Islet precursor cell (in vitro differentiated cells): Measurements from ENCODE around the gene TYMS.

Experiments used
- DNase-seq: peaks from one replicate; pipeline ENCODE4 v3.0.0-alpha.2; 2018

The TYMS gene

GRCh38 chr18:649341-649740 lies 8.1 kb upstream of the TYMS start:
- DNase-seq = no peak

- DNase-seq = no peak
Measured at GRCh38 chr18:650428-650858, 7.0 kb upstream of the TYMS start.

GRCh38 chr18:652131-652530 lies 5.3 kb upstream of the TYMS start:
- no peak for DNase-seq

GRCh38 chr18:653512-653911 lies 3.9 kb upstream of the TYMS start:
- DNase-seq = no peak

- no peak for DNase-seq
Measured at GRCh38 chr18:654601-655000, 2.9 kb upstream of the TYMS start.

- no peak for DNase-seq
Measured at GRCh38 chr18:655445-655844, 2.0 kb upstream of the TYMS start.

GRCh38 chr18:658001-658946 lies 821 bp downstream of the TYMS start:
- DNase-seq = peak; percentile 96

GRCh38 chr18:658947-659533 lies 1.6 kb downstream of the TYMS start:
- DNase-seq = no peak

GRCh38 chr18:659597-659996 lies 2.1 kb downstream of the TYMS start:
- no peak for DNase-seq

GRCh38 chr18:662197-662596 lies 4.7 kb downstream of the TYMS start:
- DNase-seq = no peak

- DNase-seq = no peak
Measured at GRCh38 chr18:666177-666576, 8.7 kb downstream of the TYMS start.

GRCh38 chr18:666628-667027 lies 9.2 kb downstream of the TYMS start:
- DNase-seq = no peak

GRCh38 chr18:668260-668659 lies 10.8 kb downstream of the TYMS start:
- DNase-seq = no peak

- DNase-seq = no peak
Measured at GRCh38 chr18:669077-669476, 11.6 kb downstream of the TYMS start.

- DNase-seq = no peak
Measured at GRCh38 chr18:670522-670921, 13.1 kb downstream of the TYMS start.

GRCh38 chr18:671405-671804 lies 14.0 kb downstream of the TYMS start:
- DNase-seq = no peak

- no peak for DNase-seq
Measured at GRCh38 chr18:673317-673716, 15.9 kb downstream of the TYMS start.

- DNase-seq = no peak
Measured at GRCh38 chr18:673769-674168, 16.3 kb downstream of the TYMS start.

- DNase-seq = no peak
Measured at GRCh38 chr18:675307-675706, 17.9 kb downstream of the TYMS start.

GRCh38 chr18:676069-676468 lies 18.6 kb downstream of the TYMS start:
- DNase-seq = peak; percentile 35

GRCh38 chr18:676736-677135 lies 19.3 kb downstream of the TYMS start:
- no peak for DNase-seq

- DNase-seq = peak; percentile 17
Measured at GRCh38 chr18:677145-677544, 19.7 kb downstream of the TYMS start.

GRCh38 chr18:677951-678381 lies 20.5 kb downstream of the TYMS start:
- DNase-seq = peak; percentile 29

GRCh38 chr18:678482-679182 lies 21.2 kb downstream of the TYMS start:
- DNase-seq = peak; percentile 42
